Activated CD4-positive, alpha-beta T cell treated with anti-CD3 and anti-CD28 coated beads, Interleukin-2, Interleukin-4, amounts not matched to agents 100 ng/mL and 50 ng/mL, durations not matched to agents 16 hours and 8 hours (primary cell): ENCODE results near the gene FAM76B.

ENCODE experiments used
- DNase-seq: peaks from one replicate; pipeline ENCODE4 v3.0.0-alpha.2; 2020; ENCODE audit warnings: low spot score

The FAM76B gene

GRCh38 chr11:95792200-95792599, 2.6 kb upstream of the FAM76B start:
- DNase-seq = no peak

- DNase-seq = no peak
These were observed 2.1 kb upstream of the FAM76B start for GRCh38 chr11:95791709-95792033.

GRCh38 chr11:95790933-95791708, 1.5 kb upstream of the FAM76B start:
- peak; percentile 61 for DNase-seq

- DNase-seq = peak; percentile 98
These were observed 746 bp upstream of the FAM76B start, which contains the start of gene CEP57 for GRCh38 chr11:95790123-95790932. Gene CEP57, plus strand, starts transcription at chr11:95790498. Its CDS starts 201 bp downstream, at chr11:95790699.

GRCh38 chr11:95788921-95789505, 569 bp downstream of the FAM76B start:
- DNase-seq = peak; percentile 30

- no peak for DNase-seq
These were observed 9.0 kb downstream of the FAM76B start for GRCh38 chr11:95780544-95780943.

GRCh38 chr11:95778699-95779098, 10.9 kb downstream of the FAM76B start:
- DNase-seq = no peak

GRCh38 chr11:95776859-95777258, 12.7 kb downstream of the FAM76B start:
- DNase-seq = no peak

- no peak for DNase-seq
These were observed 21.1 kb downstream of the FAM76B start for GRCh38 chr11:95768521-95768920.

GRCh38 chr11:95767498-95767897, 22.1 kb downstream of the FAM76B start:
- DNase-seq = no peak

GRCh38 chr11:95766701-95767100, 22.9 kb downstream of the FAM76B start:
- DNase-seq = no peak

GRCh38 chr11:95764267-95764898, 25.2 kb downstream of the FAM76B start:
- peak; percentile 57 for DNase-seq

GRCh38 chr11:95762534-95762933, 27.0 kb downstream of the FAM76B start:
- DNase-seq = no peak

- DNase-seq = no peak
These were observed 28.6 kb downstream of the FAM76B start for GRCh38 chr11:95760941-95761340.

GRCh38 chr11:95751515-95751914, 38.1 kb downstream of the FAM76B start:
- DNase-seq = no peak

- DNase-seq = no peak
These were observed 39.5 kb downstream of the FAM76B start for GRCh38 chr11:95750101-95750500.

- no peak for DNase-seq
These were observed 50.3 kb downstream of the FAM76B start for GRCh38 chr11:95739108-95739938.

GRCh38 chr11:95736809-95737208, 52.8 kb downstream of the FAM76B start:
- no peak for DNase-seq

GRCh38 chr11:95736355-95736754, 53.2 kb downstream of the FAM76B start:
- DNase-seq = no peak

- DNase-seq = no peak
These were observed 55.5 kb downstream of the FAM76B start for GRCh38 chr11:95734009-95734572.

GRCh38 chr11:95732930-95733602, 56.5 kb downstream of the FAM76B start:
- DNase-seq = no peak
